GM21423 (cell line): ENCODE results near the gene ATF1.
"Not testable (repeated sequence)": the region's sequence is repeated elsewhere in the genome, so short reads cannot be mapped to it uniquely, and the experiment has no call there.

ENCODE experiments used
- ATAC-seq: cut with Tn5 transposase; IDR thresholded peaks from one replicate; pipeline ENCODE4 v1.9.1; 2021; ENCODE audit warnings: mild to moderate bottlenecking, moderate library complexity; ENCODE audit not compliant: unreplicated experiment

ATF1 gene

DNA sequence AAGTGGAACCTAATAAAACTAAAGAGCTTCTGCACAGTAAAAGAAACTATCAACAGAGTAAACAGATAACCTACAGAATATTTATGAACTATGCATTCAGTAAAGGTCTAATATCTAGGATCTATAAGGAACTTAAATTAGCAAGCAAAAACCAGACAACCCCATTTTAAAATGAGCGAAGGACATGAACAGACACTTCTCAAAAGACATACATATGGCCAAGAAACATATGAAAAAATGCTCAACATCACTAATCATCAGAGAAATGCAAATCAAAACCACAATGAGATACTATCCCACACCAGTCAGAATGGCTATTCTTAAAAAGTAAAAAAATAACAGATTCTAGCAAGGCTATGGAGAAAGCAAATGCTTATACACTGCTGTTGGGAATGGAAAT lies 91.3 kb downstream of the ATF1 start:
- not testable (repeated sequence) for ATAC-seq

DNA sequence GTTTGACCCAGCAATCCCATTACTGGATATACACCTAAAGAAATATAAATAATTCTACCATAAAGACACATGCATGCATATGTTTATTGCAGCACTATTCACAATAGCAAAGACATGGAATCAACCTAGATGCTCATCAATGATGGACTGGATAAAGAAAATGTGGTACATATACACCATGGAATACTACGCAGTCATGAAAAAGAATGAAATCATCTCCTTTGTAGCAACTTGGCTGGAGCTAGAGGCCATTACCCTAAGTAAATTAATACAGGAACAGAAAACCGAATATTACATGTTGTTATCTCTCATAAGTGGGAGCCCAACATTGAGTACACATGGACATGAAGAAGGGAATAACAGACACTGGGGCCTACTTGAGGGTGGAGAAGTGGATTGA lies 91.8 kb downstream of the ATF1 start:
- not testable (repeated sequence) for ATAC-seq

DNA sequence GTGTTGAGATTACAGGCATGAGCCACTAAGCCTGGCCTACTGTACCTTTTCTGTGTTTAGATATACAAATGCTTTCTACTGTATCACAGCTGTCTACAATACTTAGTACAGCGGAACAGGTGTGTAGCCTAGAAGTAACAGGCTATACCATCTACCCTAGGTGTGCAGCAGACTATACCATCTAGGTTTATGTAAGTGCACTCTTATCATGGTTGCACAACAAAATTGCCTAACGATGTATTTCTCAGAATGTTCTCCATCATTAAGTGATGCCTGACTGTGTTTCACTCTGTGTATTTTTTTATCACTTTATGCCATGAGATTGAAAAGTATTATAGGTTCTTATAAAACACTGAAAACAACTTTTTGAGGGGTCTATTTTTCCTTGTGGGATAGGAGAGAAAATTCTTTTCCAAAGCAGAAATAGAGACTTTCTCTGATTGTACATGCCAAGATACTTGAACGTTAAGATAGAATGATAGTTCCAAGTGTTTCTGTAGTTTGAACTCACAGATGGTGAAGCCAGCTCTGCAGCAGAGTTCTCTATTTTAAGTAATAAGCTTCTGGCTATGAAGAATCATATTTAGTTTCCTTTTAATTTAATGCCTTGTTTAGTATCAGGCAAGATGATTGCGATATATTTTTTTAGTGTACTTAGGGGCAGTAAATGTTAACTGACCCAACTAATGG lies 95.9 kb downstream of the ATF1 start:
- ATAC-seq = no peak

DNA sequence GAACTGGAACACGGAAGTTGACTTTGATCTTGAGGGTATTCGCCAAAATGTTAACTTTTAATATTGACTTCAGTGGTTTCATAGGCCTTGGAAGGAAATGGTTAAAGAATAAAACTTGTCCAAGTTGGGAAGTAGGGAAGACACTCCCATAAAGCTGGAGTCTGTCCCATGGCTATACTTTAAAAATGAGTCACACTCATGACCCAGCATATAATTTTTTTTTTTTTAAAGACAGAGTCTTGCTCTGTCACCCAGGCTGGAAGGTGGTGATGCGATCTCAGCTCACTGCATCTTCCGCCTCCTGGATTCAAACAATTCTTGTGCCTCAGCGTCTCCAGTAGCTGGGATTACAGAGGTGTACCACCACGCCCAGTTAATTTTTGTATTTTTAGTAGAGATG lies 98.4 kb downstream of the ATF1 start:
- ATAC-seq = no peak

DNA sequence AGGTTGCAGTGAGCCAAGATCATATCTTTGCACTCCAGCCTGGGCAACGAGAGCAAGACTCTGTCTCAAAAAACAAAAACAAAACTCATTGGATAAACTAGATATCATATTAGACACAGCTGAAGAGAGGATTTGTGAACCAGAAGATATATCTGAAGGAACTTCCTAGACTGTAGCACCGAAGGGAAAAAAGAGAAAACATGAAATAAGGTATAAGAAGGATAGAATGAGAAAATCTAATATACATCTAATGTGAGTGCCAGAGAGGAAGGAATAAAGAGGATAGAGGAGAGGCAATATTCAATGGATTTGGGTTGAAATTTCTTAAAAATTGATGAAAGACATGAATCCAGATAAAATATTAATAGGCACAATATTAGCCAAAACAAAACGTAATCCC lies 101.4 kb downstream of the ATF1 start:
- no peak for ATAC-seq

DNA sequence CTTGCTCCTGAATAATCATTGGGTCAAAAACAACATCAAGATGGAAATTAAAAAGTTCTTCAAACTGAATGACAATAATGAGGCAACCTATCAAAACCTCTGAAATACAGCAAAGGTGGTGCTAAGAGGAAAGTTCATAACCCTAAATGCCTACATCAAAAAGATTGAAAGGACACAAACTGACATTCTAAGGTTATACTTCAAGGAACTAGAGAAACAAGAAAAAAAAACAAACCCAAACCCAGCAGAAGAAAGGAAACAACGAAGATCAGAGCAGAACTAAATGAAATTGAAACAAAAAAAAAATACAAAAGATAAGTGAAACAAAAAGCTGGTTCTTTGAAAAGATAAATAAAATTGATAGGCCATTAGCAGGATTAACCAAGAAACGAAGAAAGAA lies 105.0 kb downstream of the ATF1 start:
- not testable (repeated sequence) for ATAC-seq
